Activated T-helper 17 cell treated with anti-CD3 and anti-CD28 coated beads, Interleukin-2, amount 50 U/mL, for 72 hours (primary cell): ENCODE measurements around the gene STRIP1. TPM values are rescaled to one million over a fixed set of nuclear protein-coding genes. Genes with fewer than 3 reads are reported as not detected.

Source experiments
- ATAC-seq: fragments of 150-1000 bp; cut with Tn5 transposase; replicated peaks from 2 replicates; pipeline ENCODE4 v1.10.0; 2021; ENCODE audit warnings: mild to moderate bottlenecking, moderate library complexity
- H3K27ac Mint-ChIP-seq: one replicate; pipeline ENCODE4 v1.8.0; 2022; ENCODE audit warnings: mixed read lengths
- H3K27me3 Mint-ChIP-seq: one replicate; pipeline ENCODE4 v1.8.0; 2022; ENCODE audit warnings: mixed read lengths
- H3K36me3 Mint-ChIP-seq: one replicate; pipeline ENCODE4 v1.8.0; 2022; ENCODE audit warnings: low read depth, mild to moderate bottlenecking, mixed read lengths
- H3K4me1 Mint-ChIP-seq: one replicate; pipeline ENCODE4 v1.8.0; 2022; ENCODE audit warnings: mixed read lengths
- H3K4me3 Mint-ChIP-seq: one replicate; pipeline ENCODE4 v1.8.0; 2022; ENCODE audit warnings: mild to moderate bottlenecking, mixed read lengths
- H3K9me3 Mint-ChIP-seq: one replicate; pipeline ENCODE4 v1.8.0; 2022; ENCODE audit warnings: mixed read lengths
- total RNA-seq, 2 donors: library from RNA; stranded (reverse); gene quantifications; one replicate each; pipeline ENCODE4 v1.2.3, GENCODE V29; 2022

STRIP1 gene
- total RNA-seq, 2 donors from 2014 or later: 21.4 to 31.1 TPM

- Mint-ChIP-seq H3K4me1 (no peaks in the 10 kb centered on the region), H3K9me3 (no peaks in the 10 kb centered on the region), H3K27me3 (peaks cover 18% of the 10 kb centered on the region), H3K4me3 (no peak overlapping the region), H3K36me3 (no peaks in the 10 kb centered on the region), H3K27ac (no peak overlapping the region)
- no peak for ATAC-seq
Measured at GRCh38 chr1:110097507-110098221, 63.2 kb downstream of the STRIP1 start.

- Mint-ChIP-seq H3K9me3 (no peaks in the 10 kb centered on the region), H3K27ac (no peak overlapping the region), H3K4me3 (no peak overlapping the region), H3K4me1 (no peaks in the 10 kb centered on the region), H3K27me3 (peaks cover 17% of the 10 kb centered on the region), H3K36me3 (no peaks in the 10 kb centered on the region)
- ATAC-seq: no peak
Measured at GRCh38 chr1:110098222-110099026, 64.0 kb downstream of the STRIP1 start.

- Mint-ChIP-seq H3K27me3 (peaks cover 17% of the 10 kb centered on the region), H3K27ac (no peak overlapping the region), H3K4me3 (no peak overlapping the region), H3K9me3 (no peaks in the 10 kb centered on the region), H3K4me1 (no peaks in the 10 kb centered on the region), H3K36me3 (no peaks in the 10 kb centered on the region)
- no peak for ATAC-seq
Measured at GRCh38 chr1:110100335-110100734, 65.9 kb downstream of the STRIP1 start.

GRCh38 chr1:110102081-110102480, 67.7 kb downstream of the STRIP1 start:
- Mint-ChIP-seq H3K4me1 (no peaks in the 10 kb centered on the region), H3K27me3 (peaks cover 6% of the 10 kb centered on the region), H3K9me3 (no peaks in the 10 kb centered on the region), H3K4me3 (no peak overlapping the region), H3K36me3 (no peaks in the 10 kb centered on the region), H3K27ac (no peak overlapping the region)
- no peak for ATAC-seq

Other genes starting within 250 kb of the STRIP1 start
- gene CSF1, start 123.8 kb upstream of the STRIP1 start, total RNA-seq: 10 to 100 TPM; 46.8 to 95.4 TPM
- 10 to 100 TPM; 60.1 to 80.8 TPM for gene AHCYL1, start 49.9 kb upstream of the STRIP1 start, total RNA-seq
- gene ALX3, start 36.0 kb downstream of the STRIP1 start, total RNA-seq: not detected
- not detected for gene UBL4B, start 77.8 kb downstream of the STRIP1 start, total RNA-seq
- not detected for gene SLC6A17, start 115.9 kb downstream of the STRIP1 start, total RNA-seq
- 10 to 100 TPM; 13.4 to 18.9 TPM for gene KCNC4, start 175.7 kb downstream of the STRIP1 start, total RNA-seq